GM23338 (cell line): ENCODE data around the gene WDR31. TPM values are rescaled to one million over a fixed set of nuclear protein-coding genes. Genes with fewer than 3 reads are reported as not detected.

ENCODE experiments used
- ATAC-seq: fragments of 200-7000 bp; cut with Tn5 transposase; 3 replicates; pipeline ENCODE4 v1.9.1; 2020
- DNase-seq: peaks from one replicate; pipeline ENCODE4 v3.0.0-alpha.2; 2015; ENCODE audit warnings: low spot score
- H2AFZ ChIP-seq: fragments of 200-600 bp; sonication (generic); 2 replicates; pipeline ENCODE4 v1.8.0; 2016; ENCODE audit warnings: antibody characterized with exemption, mild to moderate bottlenecking, moderate library complexity
- H3F3A ChIP-seq: fragments of 200-600 bp; sonication (generic); replicated peaks from 2 replicates; pipeline ENCODE4 v1.8.0; 2017; ENCODE audit warnings: antibody characterized with exemption, mixed run types, low read depth
- H3K27ac ChIP-seq: fragments of 200-600 bp; sonication (generic); 2 replicates; pipeline ENCODE4 v1.6.1; 2016; ENCODE audit warnings: low read depth
- H3K27me3 ChIP-seq: fragments of 200-600 bp; sonication (generic); 2 replicates; pipeline ENCODE4 v1.8.0; 2016; ENCODE audit warnings: mild to moderate bottlenecking, mixed run types, moderate library complexity; ENCODE audit not compliant: insufficient read depth
- H3K36me3 ChIP-seq: fragments of 200-600 bp; sonication (generic); 2 replicates; pipeline ENCODE4 v1.8.0; 2016; ENCODE audit warnings: mild to moderate bottlenecking; ENCODE audit not compliant: insufficient read depth
- H3K4me1 ChIP-seq: fragments of 200-600 bp; sonication (generic); 2 replicates; pipeline ENCODE4 v1.8.0; 2016; ENCODE audit warnings: mild to moderate bottlenecking, moderate library complexity; ENCODE audit not compliant: insufficient read depth
- H3K4me2 ChIP-seq: fragments of 200-600 bp; sonication (generic); 2 replicates; pipeline ENCODE4 v1.7.1; 2017; ENCODE audit warnings: mixed run types
- H3K4me3 ChIP-seq: fragments of 200-600 bp; sonication (generic); 2 replicates; pipeline ENCODE4 v1.6.1; 2016; ENCODE audit warnings: mixed run types
- H3K79me2 ChIP-seq: fragments of 200-600 bp; sonication (generic); replicated peaks from 2 replicates; pipeline ENCODE4 v1.8.0; 2017; ENCODE audit warnings: mild to moderate bottlenecking; ENCODE audit not compliant: insufficient read depth
- H3K9me2 ChIP-seq: fragments of 200-600 bp; sonication (generic); 2 replicates; pipeline ENCODE4 v1.8.0; 2017; ENCODE audit not compliant: insufficient read depth
- H4K20me1 ChIP-seq: fragments of 200-600 bp; sonication (generic); replicated peaks from 2 replicates; pipeline ENCODE4 v1.8.0; 2017; ENCODE audit warnings: mild to moderate bottlenecking; ENCODE audit not compliant: insufficient read depth
- H3K27ac Mint-ChIP-seq: 2 replicates; pipeline ENCODE4 v1.8.0; 2020; ENCODE audit warnings: inconsistent platforms, mild to moderate bottlenecking, moderate library complexity, mixed read lengths
- H3K27me3 Mint-ChIP-seq: 3 replicates; pipeline ENCODE4 v1.8.0; 2022; ENCODE audit warnings: low read depth, mild to moderate bottlenecking, moderate library complexity, mixed read lengths, inconsistent platforms; ENCODE audit not compliant: insufficient read depth, poor library complexity
- H3K36me3 Mint-ChIP-seq: 3 replicates; pipeline ENCODE4 v1.8.0; 2021; ENCODE audit warnings: low read depth, mild to moderate bottlenecking, inconsistent platforms, moderate library complexity, mixed read lengths
- H3K4me1 Mint-ChIP-seq: 3 replicates; pipeline ENCODE4 v1.8.0; 2020; ENCODE audit warnings: mild to moderate bottlenecking, inconsistent platforms, mixed read lengths
- H3K4me3 Mint-ChIP-seq: 3 replicates; pipeline ENCODE4 v1.8.0; 2021; ENCODE audit warnings: moderate library complexity, mild to moderate bottlenecking, inconsistent platforms, mixed read lengths
- H3K9me3 Mint-ChIP-seq: 3 replicates; pipeline ENCODE4 v1.8.0; 2020; ENCODE audit warnings: moderate library complexity, mild to moderate bottlenecking, inconsistent platforms, mixed read lengths
- CREB1 ChIP-seq: fragments of 250-450 bp; sonication (Bioruptor Pico); IDR thresholded peaks from 2 replicates; pipeline ENCODE4 v1.5.0; 2020; ENCODE audit warnings: low read depth, mild to moderate bottlenecking, moderate library complexity
- CTCF ChIP-seq, 2 experiments: fragments of 200-600 bp in 1 of 2; sonication (generic) in 1 of 2; conservative IDR thresholded peaks; 2 replicates each; pipeline versions ENCODE4 v1.5.1 to v1.6.1; 2016 to 2017; ENCODE audit warnings: antibody characterized with exemption in 2 of 2, low read depth in 2 of 2, mild to moderate bottlenecking in 2 of 2, moderate library complexity in 1 of 2
- ETS1 ChIP-seq: IDR thresholded peaks from 2 replicates; pipeline ENCODE4 v1.6.1; 2016; ENCODE audit warnings: antibody characterized with exemption
- EZH2 ChIP-seq: fragments of 200-600 bp; sonication (generic); IDR thresholded peaks from one replicate; pipeline ENCODE4 v1.8.0; 2017; ENCODE audit warnings: antibody characterized with exemption, mild to moderate bottlenecking, low read depth; ENCODE audit not compliant: unreplicated experiment
- EZH2phosphoT487 ChIP-seq: fragments of 200-600 bp; sonication (generic); IDR thresholded peaks from one replicate; pipeline ENCODE4 v1.8.1; 2018; ENCODE audit warnings: antibody characterized with exemption; ENCODE audit not compliant: unreplicated experiment
- JUNB ChIP-seq: IDR thresholded peaks from one replicate; pipeline ENCODE4 v1.6.1; 2016; ENCODE audit warnings: antibody characterized with exemption; ENCODE audit not compliant: unreplicated experiment
- NANOG ChIP-seq: IDR thresholded peaks from 2 replicates; pipeline ENCODE4 v1.6.1; 2016; ENCODE audit warnings: antibody characterized with exemption, borderline replicate concordance
- POLR2AphosphoS5 ChIP-seq: IDR thresholded peaks from 2 replicates; pipeline ENCODE4 v1.6.1; 2016; ENCODE audit warnings: antibody characterized with exemption, low read depth
- REST ChIP-seq: IDR thresholded peaks from one replicate; pipeline ENCODE4 v1.6.1; 2018; ENCODE audit warnings: antibody characterized with exemption; ENCODE audit not compliant: unreplicated experiment
- STAT1 ChIP-seq: IDR thresholded peaks from one replicate; pipeline ENCODE4 v1.6.1; 2016; ENCODE audit warnings: antibody characterized with exemption; ENCODE audit not compliant: unreplicated experiment
- ZNF114 ChIP-seq: fragments of 250-450 bp; sonication (Bioruptor Pico); IDR thresholded peaks from 2 replicates; pipeline ENCODE4 v1.5.0; 2020; ENCODE audit warnings: mild to moderate bottlenecking, moderate library complexity
- ZNF331 ChIP-seq: fragments of 250-450 bp; sonication (Bioruptor Pico); IDR thresholded peaks from 2 replicates; pipeline ENCODE4 v1.5.0; 2020; ENCODE audit warnings: low read depth, mild to moderate bottlenecking, moderate library complexity
- ZNF462 ChIP-seq: fragments of 250-450 bp; sonication (Bioruptor Pico); IDR thresholded peaks from 2 replicates; pipeline ENCODE4 v1.5.0; 2020; ENCODE audit warnings: mild to moderate bottlenecking, moderate library complexity
- polyA plus RNA-seq: library from polyadenylated mRNA; unstranded; fragments of >200 nt; fragmentation: Nextera tagmentation; extraction: Ambion mirVana; gene quantifications from 2 replicates; pipeline ENCODE4 v1.2.1, GENCODE V29; 2016
- total RNA-seq: library from RNA; depleted of rRNA; stranded (reverse); fragments of >200 nt; shearing (Covaris generic); gene quantifications from 2 replicates; pipeline ENCODE4 v1.2.3, GENCODE V29; 2014

The WDR31 gene
- total and polyA plus RNA-seq, 2 experiments from 2014 or later: 0.13 to 0.63 TPM

GRCh38 chr9:113343732-113344231 is 3.7 kb upstream of the WDR31 start:
- Mint-ChIP-seq H3K4me1 (peaks cover 5% of the 10 kb centered on the region; the same call in 1 of the 3 replicates), H3K9me3 (no peaks in the 10 kb centered on the region), H3K4me3 (no peak overlapping the region), H3K36me3 (no peaks in the 10 kb centered on the region), H3K27me3 (peaks cover 24% of the 10 kb centered on the region), H3K27ac (no peak overlapping the region)
- Histone ChIP-seq H3K79me2 (no peaks in the 10 kb centered on the region), H3K27ac (no peak overlapping the region), H4K20me1 (no peaks in the 10 kb centered on the region), H3K4me2 (no peak overlapping the region), H3K4me1 (no peaks in the 10 kb centered on the region; the same call in 1 of the 2 replicates), H2AFZ (no peak overlapping the region), H3K9me2 (no peaks in the 10 kb centered on the region), H3K36me3 (no peaks in the 10 kb centered on the region), H3F3A (no peaks in the 10 kb centered on the region), H3K4me3 (no peak overlapping the region), H3K27me3 (peaks cover 31% of the 10 kb centered on the region)
- TF ChIP-seq CTCF (conservative IDR thresholded peaks at IDR 0.05; ENCODE audit: low read depth in 2 of 2): no peak
- no peak for TF ChIP-seq CREB1 (CRISPR knock-in tag)
- TF ChIP-seq JUNB: no peak
- no peak for TF ChIP-seq EZH2
- no peak for TF ChIP-seq ETS1
- no peak for TF ChIP-seq ZNF114 (CRISPR knock-in tag)
- TF ChIP-seq ZNF462: no peak
- no peak for TF ChIP-seq POLR2AphosphoS5
- TF ChIP-seq EZH2phosphoT487: no peak
- TF ChIP-seq ZNF331 (CRISPR knock-in tag): no peak
- TF ChIP-seq STAT1: no peak
- no peak for TF ChIP-seq NANOG
- TF ChIP-seq REST: no peak
- ATAC-seq (no peak), DNase-seq (no peak)
